HepG2 (cell line): ENCODE data around the gene PIKFYVE. TPM values are rescaled to one million over a fixed set of nuclear protein-coding genes. Genes with fewer than 3 reads are reported as not detected.

Source experiments
- ATAC-seq: fragments of 200-7000 bp; cut with Tn5 transposase; 3 replicates; pipeline ENCODE4 v1.9.1; 2020; ENCODE audit warnings: mild to moderate bottlenecking, moderate library complexity
- BruUV-seq: library from RNA; stranded (reverse); fragments of 400-500 nt; replicated peaks from 2 replicates; lab custom pipeline; 2021; lab: Mats Ljungman, UMichigan
- CTCF ChIA-PET: fragments of 300-600 bp; formaldehyde crosslinking; extraction: SDS; loops from one replicate; lab custom pipeline; 2021; ENCODE audit warnings: low total read pairs, inconsistent platforms, low intra/inter-chr PET ratio; lab: Yijun Ruan, JAX
- POLR2A ChIA-PET: fragments of 350-600 bp; sonication (Branson Sonifier 250); formaldehyde crosslinking; loops from one replicate; lab custom pipeline; 2020; ENCODE audit warnings: antibody characterized with exemption, inconsistent platforms; lab: Yijun Ruan, JAX
- DNase-seq: peaks from one replicate; pipeline ENCODE4 v3.0.0-alpha.2; 2015; ENCODE audit warnings: low spot score
- FAIRE-seq: peaks from 3 replicates; lab custom pipeline; 2011; peaks lifted over from hg19 to GRCh38; lab: Jason Lieb, UNC
- H2AFZ ChIP-seq: one replicate; pipeline ENCODE4 v1.6.1; 2011; ENCODE audit warnings: low read length, inconsistent platforms
- H3K27ac ChIP-seq: fragments of 300-600 bp; 3 replicates; pipeline ENCODE4 v1.8.0; 2011; ENCODE audit warnings: mixed run types, mild to moderate bottlenecking, mixed read lengths, low read length, inconsistent platforms; ENCODE audit not compliant: insufficient read depth; ENCODE audit errors: extremely low read length
- H3K27me3 ChIP-seq, 2 experiments: fragments of 200-600 bp in 1 of 2; 2 replicates in 1 of 2; 3 replicates in 1 of 2; pipeline versions ENCODE4 v1.6.0 to v1.8.0; 2011; ENCODE audit warnings: low read length in 2 of 2, mild to moderate bottlenecking in 2 of 2, moderate library complexity in 2 of 2, inconsistent platforms in 1 of 2; ENCODE audit not compliant: insufficient read depth in 2 of 2, control insufficient read depth in 1 of 2
- H3K36me3 ChIP-seq, 2 experiments: fragments of 200-600 bp in 1 of 2; replicated peaks in 1 of 2; 2 replicates in 1 of 2; 3 replicates in 1 of 2; pipeline versions ENCODE4 v1.5.1 to v1.8.0; 2011; ENCODE audit warnings: low read length in 2 of 2, inconsistent platforms in 1 of 2; ENCODE audit not compliant: insufficient read depth in 2 of 2, control insufficient read depth in 1 of 2
- H3K4me1 ChIP-seq: 2 replicates; pipeline ENCODE4 v1.5.1; 2012; ENCODE audit warnings: low read length, inconsistent platforms; ENCODE audit not compliant: insufficient read depth
- H3K4me2 ChIP-seq: 2 replicates; pipeline ENCODE4 v1.6.0; 2011; ENCODE audit warnings: low read depth, low read length, inconsistent platforms
- H3K4me3 ChIP-seq, 3 experiments: fragments of 200-600 bp in 1 of 3; sonication (generic), shearing (Covaris generic) in 1 of 3; replicated peaks in 1 of 3; 2 replicates each; pipeline ENCODE4 v1.5.1; 2011 to 2016; ENCODE audit warnings: low read length in 3 of 3, inconsistent platforms in 2 of 3, low read depth in 2 of 3, mild to moderate bottlenecking in 2 of 3, control low read depth in 1 of 3, mixed read lengths in 1 of 3; ENCODE audit not compliant: insufficient read depth in 1 of 3
- H3K79me2 ChIP-seq: one replicate; pipeline ENCODE4 v1.6.1; 2011; ENCODE audit warnings: low read length, inconsistent platforms; ENCODE audit not compliant: insufficient read depth
- H3K9ac ChIP-seq: 2 replicates; pipeline ENCODE4 v1.6.0; 2011; ENCODE audit warnings: mild to moderate bottlenecking, low read depth, low read length, inconsistent platforms; ENCODE audit not compliant: insufficient read depth
- H3K9me3 ChIP-seq: 2 replicates; pipeline ENCODE4 v1.5.1; 2012; ENCODE audit warnings: mild to moderate bottlenecking, low read length
- H4K20me1 ChIP-seq: 2 replicates; pipeline ENCODE4 v1.6.0; 2011; ENCODE audit warnings: inconsistent platforms, mild to moderate bottlenecking, low read length, moderate library complexity; ENCODE audit not compliant: insufficient read depth
- LCORL ChIP-seq, 2 experiments: fragments of 450-650 bp in 1 of 2; sonication (generic) in 1 of 2; formaldehyde crosslinking in 1 of 2; IDR thresholded peaks; 2 replicates each; pipeline versions ENCODE4 v1.5.0 to v1.6.1; 2017 to 2020; ENCODE audit warnings: antibody characterized with exemption in 1 of 2, missing genetic modification reagents in 1 of 2
- WGBS: methylation state at CpG from one replicate; pipeline ENCODE4 v1.1.6; 2017; ENCODE audit warnings: low lambda C conversion rate; 5-methylcytosine and 5-hydroxymethylcytosine counted together
- in situ Hi-C: cut with HindIII; loops from 2 replicates; pipeline ENCODE4 v1.10.0; 2017; ENCODE audit warnings: low pct_unique_long_range_greater_than_20kb; ENCODE audit not compliant: extremely low pct_ligation_motif_present
- intact Hi-C: fragments of 100-400 bp; cut with micrococcal nuclease; formaldehyde crosslinking; loops from one replicate; pipeline ENCODE4 v1.10.0; 2022; ENCODE audit not compliant: unreplicated experiment
- polyA plus RNA-seq, 8 experiments: library from polyadenylated mRNA; depleted of rRNA in 3 of 8; stranded (reverse) in 7 of 8; unstranded in 1 of 8; fragments of >200 nt; fragmentation: Illumina TruSeq in 4 of 8; extraction: Trizol in 4 of 8; gene quantifications; 2 replicates each; pipeline versions ENCODE4 v1.2.1 to v1.2.3, GENCODE V29; 2011 to 2016; ENCODE audit warnings: low read depth in 4 of 8, missing spikeins in 1 of 8, mixed read lengths in 1 of 8; ENCODE audit not compliant: insufficient read depth in 1 of 8
- total RNA-seq, 5 experiments: library from RNA; depleted of rRNA; stranded (reverse); fragments of >200 nt; fragmentation: Illumina TruSeq; extraction: Trizol; gene quantifications; 2 replicates each; pipeline ENCODE4 v1.2.3, GENCODE V29; 2016; ENCODE audit warnings: low read depth in 1 of 5
- TF ChIP-seq, protein P1 (sequence below), 2 experiments: sonication (generic) in 1 of 2; formaldehyde crosslinking in 1 of 2; IDR thresholded peaks; 2 replicates each; pipeline versions ENCODE4 v1.4.0 to v1.6.1; 2016 to 2020; ENCODE audit warnings: borderline replicate concordance in 1 of 2, low read depth in 1 of 2, mild to moderate bottlenecking in 1 of 2, missing genetic modification reagents in 1 of 2

The PIKFYVE gene
- total and polyA plus RNA-seq, 2 of the 13 experiments (the other 11 are each of a cell fraction or from before 2014, with no cell fraction given) = 20.2 to 21.7 TPM

GRCh38 chr2:208360259-208361076 is 94.4 kb downstream of the PIKFYVE start (continued):
- TF ChIP-seq, protein P1, sequence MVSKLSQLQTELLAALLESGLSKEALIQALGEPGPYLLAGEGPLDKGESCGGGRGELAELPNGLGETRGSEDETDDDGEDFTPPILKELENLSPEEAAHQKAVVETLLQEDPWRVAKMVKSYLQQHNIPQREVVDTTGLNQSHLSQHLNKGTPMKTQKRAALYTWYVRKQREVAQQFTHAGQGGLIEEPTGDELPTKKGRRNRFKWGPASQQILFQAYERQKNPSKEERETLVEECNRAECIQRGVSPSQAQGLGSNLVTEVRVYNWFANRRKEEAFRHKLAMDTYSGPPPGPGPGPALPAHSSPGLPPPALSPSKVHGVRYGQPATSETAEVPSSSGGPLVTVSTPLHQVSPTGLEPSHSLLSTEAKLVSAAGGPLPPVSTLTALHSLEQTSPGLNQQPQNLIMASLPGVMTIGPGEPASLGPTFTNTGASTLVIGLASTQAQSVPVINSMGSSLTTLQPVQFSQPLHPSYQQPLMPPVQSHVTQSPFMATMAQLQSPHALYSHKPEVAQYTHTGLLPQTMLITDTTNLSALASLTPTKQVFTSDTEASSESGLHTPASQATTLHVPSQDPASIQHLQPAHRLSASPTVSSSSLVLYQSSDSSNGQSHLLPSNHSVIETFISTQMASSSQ (IDR thresholded peaks at IDR 0.05; ENCODE audit: low read depth) = no peak
- TF ChIP-seq, protein P1 (CRISPR knock-in tag; IDR thresholded peaks at IDR 0.05; ENCODE audit: borderline replicate concordance) = peak; percentile 22; the same call in 1 of the 2 replicates

DNA sequence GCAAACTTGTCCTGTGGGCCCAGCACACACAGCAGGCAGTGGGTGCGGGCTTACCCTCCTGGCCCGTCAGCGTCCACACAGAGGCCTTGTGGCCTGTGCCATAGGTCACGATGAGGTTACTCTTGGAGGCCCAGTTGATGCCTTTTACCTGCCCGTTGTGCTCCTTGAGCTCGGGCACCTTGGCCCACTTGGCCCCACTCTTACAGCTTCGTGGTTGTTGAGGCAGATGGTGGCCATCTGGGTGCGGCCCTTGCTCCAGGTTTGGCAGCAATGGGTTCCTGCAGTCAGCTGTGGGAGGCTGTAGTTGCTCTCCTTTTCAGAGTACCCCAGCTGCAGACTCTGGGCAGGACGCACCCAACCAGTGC is 95.0 kb downstream of the PIKFYVE start:
- H4K20me1 ChIP-seq = no peaks in the 10 kb centered on the region
- ATAC-seq (peak; percentile 56), FAIRE-seq (no peak), DNase-seq (no peak)
- H3K9me3 ChIP-seq = peaks cover 13% of the 10 kb centered on the region
- no peaks in the 10 kb centered on the region for H3K4me1 ChIP-seq
- no peak for TF ChIP-seq LCORL (IDR thresholded peaks at IDR 0.05)
- TF ChIP-seq LCORL (CRISPR knock-in tag; IDR thresholded peaks at IDR 0.05) = no peak
- H3K36me3 ChIP-seq = no peaks in the 10 kb centered on the region
- intact Hi-C loops = no loop called here
- in situ Hi-C loops = no loop called here
- H2AFZ ChIP-seq = no peak overlapping the region
- no peak overlapping the region for H3K4me3 ChIP-seq
- no TSS peak for BruUV-seq
- no peak overlapping the region for H3K9ac ChIP-seq
- no peak overlapping the region for H3K27ac ChIP-seq
- ChIA-PET CTCF (no interaction called here), POLR2A (no interaction called here)
- H3K4me2 ChIP-seq = no peak overlapping the region
- H3K27me3 ChIP-seq = no peaks in the 10 kb centered on the region
- H3K79me2 ChIP-seq = no peaks in the 10 kb centered on the region
- WGBS = 67% methylated on average over 9 of the region's 9 CpGs
